T-helper 2 cell treated with Interferon-gamma antibody and Interleukin-4, amounts not matched to agents 100 ng/mL and 5 ng/mL, for 36 hours (primary cell): ENCODE measurements around the gene PTP4A1. TPM values are rescaled to one million over a fixed set of nuclear protein-coding genes. Genes with fewer than 3 reads are reported as not detected.
"Not testable (repeated sequence)": the region's sequence is repeated elsewhere in the genome, so short reads cannot be mapped to it uniquely, and the experiment has no call there.

Source experiments
- intact Hi-C: fragments of 100-400 bp; cut with micrococcal nuclease; formaldehyde crosslinking; loops from one replicate; pipeline ENCODE4 v1.15.1; 2023
- total RNA-seq: library from RNA; stranded (reverse); gene quantifications from 2 replicates; pipeline ENCODE4 v1.2.3, GENCODE V29; 2022

The PTP4A1 gene
- total RNA-seq, 1 donor from 2014 or later: 105 TPM

DNA sequence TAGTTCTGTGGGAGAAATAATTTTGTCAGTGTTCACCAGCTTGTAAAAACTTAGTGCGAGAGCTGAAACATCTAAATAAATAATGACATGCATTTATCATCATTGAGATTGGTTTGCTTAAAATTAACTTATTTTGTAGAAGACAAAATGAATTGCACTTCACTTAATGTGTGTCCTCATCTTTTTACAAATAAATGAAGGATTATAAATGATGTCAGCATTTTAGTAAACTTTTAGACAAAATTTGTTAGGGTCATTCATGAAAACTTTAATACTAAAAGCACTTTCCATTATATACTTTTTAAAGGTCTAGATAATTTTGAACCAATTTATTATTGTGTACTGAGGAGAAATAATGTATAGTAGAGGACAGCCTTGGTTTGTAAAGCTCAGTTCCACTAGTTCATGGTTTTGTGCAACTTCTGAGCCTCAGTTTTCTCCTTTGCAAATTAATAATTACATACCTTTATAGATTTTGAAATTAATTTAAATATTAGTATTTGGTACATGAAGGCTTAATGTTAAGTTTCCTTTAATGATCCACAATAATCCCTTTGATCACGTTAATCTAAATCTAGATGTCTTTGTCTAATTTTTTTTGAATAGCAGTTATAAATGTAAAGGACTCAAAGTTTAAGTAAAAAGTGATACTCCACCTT, 9.2 kb downstream of the PTP4A1 start:
- intact Hi-C loops: no loop called here

DNA sequence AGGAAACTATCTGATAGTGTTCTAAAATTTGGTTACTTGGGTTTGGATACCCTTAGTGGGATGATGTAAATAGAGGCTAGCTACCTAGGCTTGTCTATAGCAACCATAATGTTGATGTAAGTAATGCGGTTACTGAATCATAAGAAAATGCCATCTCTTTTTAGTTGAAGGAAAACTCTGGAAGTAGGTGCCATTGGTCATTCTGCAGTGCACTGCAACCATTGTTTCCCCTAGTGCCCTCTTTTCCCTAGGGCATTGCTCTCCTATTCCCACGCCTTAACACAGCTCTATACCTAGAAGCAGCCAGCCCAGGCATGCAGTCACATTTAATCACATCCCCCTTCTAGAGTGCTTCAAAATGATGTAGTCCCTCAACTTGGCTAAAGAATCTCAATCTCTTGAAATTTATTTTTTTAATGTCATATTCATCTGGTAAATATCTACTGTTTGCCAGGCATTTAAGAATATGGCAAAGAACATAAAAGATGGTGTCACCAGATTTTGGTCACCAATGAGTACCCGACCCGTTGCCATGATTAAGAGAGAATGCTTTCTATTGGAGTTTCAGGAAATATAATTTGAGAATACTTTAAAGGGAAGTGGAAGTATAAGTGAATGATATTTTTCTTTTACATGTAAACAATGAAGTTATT, 10.4 kb downstream of the PTP4A1 start:
- intact Hi-C loops: no loop called here

DNA sequence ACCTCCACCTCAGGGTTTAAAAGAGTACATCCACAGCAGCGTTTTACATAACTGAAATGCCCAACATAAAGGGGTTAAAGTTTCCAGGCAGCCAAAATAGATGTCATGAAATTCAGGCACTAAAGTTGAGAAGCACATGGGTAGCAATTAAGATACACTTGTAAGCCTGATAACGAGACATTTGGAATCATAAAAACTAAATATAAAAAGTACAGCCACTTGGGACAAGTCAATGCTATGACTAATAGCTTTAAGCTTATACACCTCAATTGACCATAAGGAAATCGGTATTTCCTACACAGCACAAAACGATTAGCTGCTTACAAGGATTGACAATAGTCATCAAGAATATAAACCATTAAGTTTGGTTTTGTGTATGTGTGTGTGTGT, 11.8 kb downstream of the PTP4A1 start:
- intact Hi-C loops: no loop called here

DNA sequence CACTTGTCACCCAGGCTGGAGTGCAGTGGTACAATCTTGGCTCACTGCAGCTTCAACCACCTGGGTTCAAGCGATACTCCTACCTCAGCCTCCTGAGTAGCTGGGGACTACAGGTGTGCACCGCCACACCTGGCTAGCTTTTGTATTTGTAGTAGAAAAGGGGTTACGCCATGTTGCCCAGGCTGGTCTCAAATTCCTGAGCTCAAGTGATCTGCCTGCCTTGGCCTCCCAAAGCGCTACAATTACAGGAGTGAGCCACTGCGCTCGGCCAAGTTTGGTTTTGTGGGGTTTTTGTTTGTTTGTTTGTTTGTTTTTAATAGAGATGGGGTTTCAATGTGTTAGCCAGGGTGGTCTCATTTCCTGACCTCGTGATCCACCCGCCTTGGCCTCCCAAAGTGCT, 12.3 kb downstream of the PTP4A1 start:
- intact Hi-C loops: no loop called here

DNA sequence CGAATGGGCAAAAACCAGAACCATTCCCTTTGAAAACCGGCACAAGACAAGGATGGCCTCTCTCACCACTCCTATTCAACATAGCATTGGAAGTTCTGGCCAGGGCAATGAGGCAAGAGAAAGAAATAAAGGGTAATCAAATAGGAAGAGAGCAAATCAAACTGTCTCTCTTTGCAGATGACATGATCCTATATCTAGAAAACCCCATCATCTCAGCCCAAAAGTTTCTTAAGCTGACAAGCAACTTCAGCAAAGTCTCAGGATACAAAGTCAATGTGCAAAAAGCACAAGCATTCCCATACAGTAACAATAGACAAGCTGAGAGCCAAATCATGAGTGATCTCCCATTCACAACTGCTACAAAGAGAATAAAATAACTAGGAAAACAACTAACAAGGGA, 13.4 kb downstream of the PTP4A1 start:
- intact Hi-C loops: not testable (repeated sequence)

DNA sequence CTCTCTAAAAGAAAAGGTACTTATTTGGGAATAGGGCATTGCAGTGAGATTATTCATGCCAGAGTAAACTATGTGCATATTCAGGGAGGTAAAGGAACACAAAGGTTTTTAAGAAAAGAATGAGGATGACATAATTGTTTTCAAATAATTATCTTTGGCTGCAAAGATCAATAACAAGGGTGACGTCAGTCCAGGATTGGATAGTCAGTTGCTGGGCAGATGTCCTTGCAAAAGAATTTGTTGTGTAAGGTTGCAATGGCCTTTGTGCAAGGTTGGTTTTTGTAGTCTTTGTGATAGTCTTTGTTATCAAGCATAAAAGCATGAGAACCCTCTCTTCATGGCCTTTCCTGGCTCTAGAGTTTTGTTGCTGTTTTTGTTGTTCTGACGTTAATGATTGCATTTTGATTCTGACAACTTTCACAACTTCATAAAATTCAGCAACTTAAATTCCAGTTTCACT, 17.7 kb downstream of the PTP4A1 start:
- intact Hi-C loops: no loop called here

DNA sequence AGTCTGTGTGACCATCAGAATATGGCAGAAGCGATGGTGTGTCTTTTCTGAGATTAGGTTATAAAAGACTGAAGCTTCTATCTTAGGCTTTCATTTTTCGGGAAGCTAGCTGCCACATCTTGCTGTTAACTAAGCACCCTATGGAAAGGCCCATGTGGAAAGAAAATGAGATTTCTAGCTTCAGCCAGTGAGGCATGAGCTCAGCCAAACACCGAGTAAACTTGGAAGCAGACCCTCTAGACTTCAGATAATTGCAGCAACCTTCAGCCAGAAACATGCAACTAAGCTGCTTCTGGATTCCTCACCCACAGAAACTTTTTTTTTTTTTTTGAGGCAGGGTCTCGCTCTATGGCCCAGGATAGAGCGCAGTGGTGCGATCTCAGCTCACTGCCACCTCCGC, 20.6 kb downstream of the PTP4A1 start:
- intact Hi-C loops: no loop called here

DNA sequence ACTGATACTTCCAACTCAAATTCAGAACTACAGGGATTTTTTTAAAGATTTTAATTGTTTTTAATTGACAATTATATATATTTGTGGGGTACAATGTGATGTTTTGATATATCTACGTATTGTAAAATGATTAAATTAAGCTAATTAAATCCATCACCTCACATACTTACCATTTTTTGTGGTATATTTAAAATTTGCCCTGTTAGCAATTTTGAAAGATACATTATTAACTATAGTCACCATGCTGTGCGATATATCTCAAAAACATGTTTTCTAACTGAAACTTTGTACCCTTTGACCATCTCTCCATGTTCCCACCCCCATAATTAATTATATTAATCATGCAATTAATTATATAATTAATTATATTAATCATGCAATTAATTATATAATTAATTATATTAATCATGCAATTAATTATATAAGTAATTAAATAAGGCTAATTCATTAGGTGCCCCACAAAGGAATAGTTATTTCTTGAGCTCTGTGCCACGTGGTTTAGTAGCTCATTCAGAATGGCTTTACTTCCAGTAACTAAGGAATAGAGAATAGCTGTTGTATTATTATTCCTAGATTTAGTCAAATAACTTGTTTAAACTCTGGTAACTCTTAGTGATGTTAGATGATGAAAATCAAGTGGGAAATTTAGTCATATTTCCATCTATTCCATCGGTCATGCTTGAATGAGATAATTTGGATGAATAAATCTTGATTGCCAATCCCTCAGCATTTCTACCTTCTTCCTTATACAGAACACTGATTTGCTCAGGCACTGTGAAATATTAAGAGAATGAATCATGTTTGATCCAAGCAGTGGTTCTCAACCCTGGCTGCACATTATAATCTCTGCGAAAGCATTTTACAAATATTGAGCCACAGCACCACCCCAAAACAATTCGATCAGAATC, 25.1 kb downstream of the PTP4A1 start:
- intact Hi-C loops: loop anchor here (1.0 to 5.0 kb wide), 5 partner anchors 24 to 245 kb away; partner anchors contain the start of gene PHF3

DNA sequence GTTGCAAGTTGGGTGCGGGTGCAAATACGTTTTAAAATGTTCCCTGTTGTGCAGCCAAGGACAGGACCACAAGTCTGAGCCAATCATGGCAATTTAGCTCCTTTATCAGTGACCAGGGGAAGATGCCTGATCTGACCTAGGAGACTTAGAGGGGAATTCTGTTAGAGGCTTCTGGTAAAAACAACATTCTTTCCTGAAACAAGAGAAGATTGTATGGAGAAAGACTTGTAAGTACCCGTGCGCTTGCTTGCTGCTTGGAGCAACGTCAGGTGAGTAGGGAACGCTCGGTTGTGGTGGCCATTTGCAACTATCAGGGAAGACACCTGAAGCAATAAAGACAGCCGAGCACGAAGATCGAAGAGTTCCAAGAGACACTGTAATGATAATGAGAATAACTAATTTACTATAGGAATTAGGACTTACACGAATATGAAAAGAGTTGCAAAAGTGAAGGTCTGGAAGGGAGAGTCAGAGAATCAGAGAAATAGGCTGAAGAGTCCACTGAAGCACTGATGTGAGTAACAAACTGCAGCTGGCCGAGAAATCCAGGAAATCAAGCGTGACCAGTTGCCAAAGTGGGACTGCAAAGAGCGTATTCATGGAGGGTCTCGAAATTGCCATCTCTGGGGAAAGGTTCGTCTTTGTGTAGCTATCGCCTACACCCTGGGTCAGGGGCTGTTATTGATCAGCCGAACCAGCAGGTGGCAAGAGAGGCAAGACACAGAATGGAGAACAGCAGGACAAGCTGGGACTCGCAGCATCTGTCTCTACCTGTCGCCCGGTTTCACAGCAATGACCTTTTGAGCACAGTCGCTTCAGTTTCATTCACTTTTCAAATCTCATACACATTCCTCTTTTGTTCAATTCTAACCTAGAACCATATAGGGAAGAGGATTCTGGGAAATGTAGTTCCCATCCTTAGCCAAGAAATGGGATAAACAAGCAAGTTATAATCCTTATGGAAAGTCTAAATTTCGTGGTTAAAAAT, 26.1 kb downstream of the PTP4A1 start:
- intact Hi-C loops: loop anchor here (1.0 to 5.0 kb wide), 5 partner anchors 25 to 246 kb away; partner anchors contain the start of gene PHF3

DNA sequence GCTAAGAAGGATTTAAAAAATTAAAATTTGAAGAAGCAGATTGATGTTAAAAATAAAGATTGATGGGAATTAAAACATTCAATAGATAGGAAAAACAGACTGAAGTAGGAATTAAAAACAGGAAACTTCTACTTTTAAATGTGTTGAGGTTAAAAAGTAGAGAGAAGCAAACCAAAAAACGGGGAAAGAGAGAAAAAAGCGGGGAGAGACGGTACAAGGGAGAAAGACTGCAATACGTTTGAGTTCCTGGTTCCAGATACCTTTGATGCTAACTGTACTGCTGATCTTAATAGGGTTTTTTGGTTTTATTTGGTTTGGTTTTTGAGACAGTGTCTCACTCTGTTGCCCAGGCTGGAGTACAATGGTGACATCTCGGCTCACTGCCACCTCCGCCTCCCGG, 27.0 kb downstream of the PTP4A1 start:
- intact Hi-C loops: loop anchor here (5.0 kb wide), 1 partner anchor 108 kb away; no protein-coding TSS in a partner anchor

DNA sequence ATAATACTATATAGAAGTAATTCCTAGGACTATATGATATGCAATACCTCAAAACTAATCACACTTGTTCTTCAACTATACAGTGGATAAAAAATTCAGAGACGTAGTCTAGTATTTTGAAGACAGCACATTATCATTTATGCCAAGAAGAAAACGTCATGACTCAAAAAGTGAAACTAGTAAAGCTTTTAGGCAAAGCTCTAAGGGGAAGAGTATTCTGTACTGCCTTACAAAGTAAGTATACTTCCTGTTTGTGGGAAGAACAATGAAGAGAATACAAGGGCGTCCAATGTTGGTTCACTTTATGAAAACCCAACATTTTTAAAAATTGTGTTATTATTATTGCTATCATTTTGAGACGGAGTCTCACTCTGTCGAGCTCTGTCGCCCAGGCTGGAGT, 27.9 kb downstream of the PTP4A1 start:
- intact Hi-C loops: no loop called here

DNA sequence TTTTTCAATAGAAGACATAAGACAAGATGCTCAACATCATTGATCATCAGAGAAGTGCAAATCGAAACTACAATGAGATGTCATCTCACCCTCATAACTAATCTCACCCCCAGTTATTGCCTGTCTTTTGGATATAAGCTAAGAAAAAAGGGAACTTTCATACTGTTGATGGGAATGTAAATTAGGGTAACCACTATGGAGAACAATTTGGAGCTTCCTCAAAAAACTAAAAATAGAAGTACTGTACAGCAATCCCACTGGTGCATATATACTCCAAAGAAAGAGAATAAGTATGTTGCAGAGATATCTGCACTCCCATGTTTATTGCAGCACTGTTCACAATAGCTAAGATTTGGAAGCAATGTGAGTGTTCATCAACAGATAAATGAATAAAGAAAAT, 37.0 kb downstream of the PTP4A1 start:
- intact Hi-C loops: no loop called here

DNA sequence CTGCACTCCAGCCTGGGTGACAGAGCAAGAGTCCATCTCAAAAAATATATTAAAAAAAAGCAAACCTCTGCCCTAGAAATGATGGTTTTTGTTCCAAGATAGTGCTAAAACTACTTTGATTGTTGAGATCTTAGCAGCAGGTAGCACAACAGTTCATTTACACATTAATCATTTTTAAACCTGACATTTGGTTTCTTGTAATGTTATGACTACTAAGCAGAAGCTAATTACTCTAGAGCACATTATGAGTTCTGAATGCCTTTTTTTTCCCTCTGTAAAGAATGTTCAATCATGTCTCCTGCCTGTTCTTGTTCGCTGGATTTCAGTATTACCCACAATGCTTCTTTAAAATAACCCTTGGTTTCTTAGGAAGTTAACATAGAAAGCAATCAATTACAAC, 38.7 kb downstream of the PTP4A1 start:
- intact Hi-C loops: no loop called here

DNA sequence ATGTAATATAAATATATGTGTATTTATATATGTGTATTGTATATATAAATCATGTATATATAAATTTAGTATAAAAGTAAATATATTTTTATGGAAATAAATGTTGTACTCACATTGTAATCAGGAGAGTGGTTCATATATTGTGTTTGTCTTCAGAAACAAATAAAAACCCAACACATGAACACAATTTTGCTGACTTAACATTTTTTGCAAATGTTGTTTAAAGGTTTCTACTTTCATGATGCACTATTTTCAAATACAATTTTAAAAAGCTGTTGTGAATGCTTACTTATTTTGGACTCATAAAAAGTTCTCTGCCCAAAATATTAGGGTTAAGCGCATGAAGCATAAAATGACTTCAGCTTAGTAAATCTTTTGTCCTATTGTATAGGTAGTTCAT, 39.3 kb downstream of the PTP4A1 start:
- intact Hi-C loops: no loop called here

DNA sequence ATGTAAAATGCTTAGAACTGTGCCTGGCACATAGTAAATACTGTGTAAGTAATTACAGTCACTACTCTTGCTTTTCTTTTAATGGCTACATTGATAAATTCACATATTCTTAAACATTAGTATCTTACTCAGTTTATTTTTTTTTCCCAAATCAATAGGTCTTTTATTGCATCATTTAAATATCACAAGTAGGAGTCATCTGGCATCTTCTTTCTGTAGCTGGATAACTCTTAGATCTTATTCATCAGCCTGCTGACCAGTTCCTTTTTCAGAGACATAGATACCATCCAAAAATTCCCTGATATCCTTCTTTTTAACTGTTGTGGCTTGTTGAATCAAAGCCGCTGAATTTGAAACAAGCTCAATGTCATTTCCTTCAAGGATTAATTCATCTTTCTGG, 43.3 kb downstream of the PTP4A1 start:
- intact Hi-C loops: no loop called here

Other genes starting within 250 kb of the PTP4A1 start
- 44.3 and 45.2 TPM in 2 replicates for gene PHF3, start 63.3 kb downstream of the PTP4A1 start, total RNA-seq